Measurements from ENCODE around the gene TMEM97. TPM values are rescaled to one million over a fixed set of nuclear protein-coding genes. Genes with fewer than 3 reads are reported as not detected.

The TMEM97 gene
- 77.3 and 77.8 TPM in 2 replicates for total RNA-seq

GRCh38 chr17:28318759-28319597 is at the start of gene TMEM97:
Gene TMEM97 (plus strand): TSS chr17:28319200. CDS start chr17:28319240, 40 bp downstream.

DNA sequence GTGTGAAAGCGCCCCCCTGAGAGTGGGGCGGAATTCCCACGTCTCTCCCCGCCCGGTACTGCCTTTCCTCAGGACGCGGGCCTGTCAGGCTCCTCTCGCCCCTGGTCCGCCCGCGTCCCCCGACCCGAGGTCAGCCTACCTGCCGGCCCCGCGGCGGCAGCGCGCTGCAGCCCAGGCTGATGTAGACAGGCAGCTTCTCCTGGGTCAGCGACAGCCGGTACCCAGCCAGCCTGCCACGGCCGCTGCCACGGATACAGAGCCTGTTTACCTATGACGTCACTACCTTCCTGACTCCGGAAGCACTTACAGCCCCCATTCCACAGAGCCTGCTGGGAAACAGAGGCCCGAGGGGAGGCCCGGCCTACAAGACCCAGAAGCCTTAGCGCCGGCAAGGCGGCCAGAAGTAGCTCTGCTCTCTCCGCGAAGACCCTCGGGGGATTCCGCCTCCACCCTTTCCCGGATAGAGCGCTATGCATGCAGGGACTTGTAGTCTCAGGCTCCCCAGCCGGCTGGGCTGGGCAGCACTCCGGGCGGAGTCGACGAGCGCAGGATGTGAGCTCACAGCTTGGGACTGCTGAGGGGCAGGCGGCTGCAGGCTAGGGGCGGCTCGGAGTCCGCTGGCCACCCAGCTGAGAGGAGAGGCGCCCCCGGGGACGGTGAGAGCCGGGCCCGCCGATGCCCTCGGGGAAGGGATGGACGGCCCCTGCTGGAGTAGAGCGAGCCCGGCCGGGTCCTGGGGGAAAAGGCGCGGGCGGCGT is 16.4 kb downstream of the TMEM97 start, which contains the start of the genes IFT20 and TNFAIP1:
IFT20 (minus strand) TSS at position 272 of the 758 bp plus-strand sequence. CDS start 3,487 bp downstream, outside the sequence.
TNFAIP1 (plus strand) TSS at position 561 of the 758 bp plus-strand sequence. CDS start 3,761 bp downstream, outside the sequence.

DNA sequence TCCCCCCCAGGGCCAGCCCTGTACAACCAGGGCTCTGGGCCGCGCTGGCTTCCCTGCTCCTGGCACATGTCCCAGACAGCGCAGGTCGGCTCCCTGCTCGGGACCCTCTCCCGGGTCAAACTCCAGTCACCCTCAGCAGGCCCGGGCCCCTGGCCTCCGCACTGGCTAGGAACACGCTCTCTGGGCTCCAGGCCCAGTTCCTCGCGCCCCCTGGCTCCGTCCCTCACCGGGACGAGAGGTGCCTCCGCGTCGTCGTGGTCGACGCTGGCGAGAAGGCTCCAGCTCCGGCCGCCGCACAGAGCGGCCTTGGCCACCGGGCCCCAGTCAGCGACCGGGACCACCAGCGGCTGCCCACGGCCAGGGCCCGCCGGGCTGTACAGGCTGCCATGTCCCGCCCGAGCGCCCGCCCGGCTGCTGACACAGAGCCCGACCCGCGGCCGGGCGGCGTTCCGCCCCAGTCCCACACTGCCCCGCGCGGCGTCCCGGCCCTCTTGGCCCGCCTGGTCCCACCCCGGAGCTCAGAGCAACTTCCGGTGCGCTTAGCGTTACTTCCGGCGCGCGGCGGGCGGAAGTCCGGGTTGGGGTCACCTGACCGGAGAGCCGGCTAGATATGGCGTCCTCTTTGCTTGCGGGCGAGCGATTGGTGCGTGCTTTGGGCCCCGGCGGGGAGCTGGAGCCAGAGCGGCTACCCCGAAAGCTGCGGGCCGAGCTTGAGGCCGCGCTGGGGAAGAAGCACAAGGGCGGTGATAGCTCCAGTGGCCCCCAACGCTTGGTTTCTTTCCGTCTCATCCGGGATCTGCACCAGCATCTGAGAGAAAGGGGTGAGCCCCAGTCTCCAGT is 38.3 kb downstream of the TMEM97 start, which contains the start of gene POLDIP2:
POLDIP2 (minus strand) TSS at position 467 of the 840 bp plus-strand sequence; CDS start at position 388, 79 bp downstream.

DNA sequence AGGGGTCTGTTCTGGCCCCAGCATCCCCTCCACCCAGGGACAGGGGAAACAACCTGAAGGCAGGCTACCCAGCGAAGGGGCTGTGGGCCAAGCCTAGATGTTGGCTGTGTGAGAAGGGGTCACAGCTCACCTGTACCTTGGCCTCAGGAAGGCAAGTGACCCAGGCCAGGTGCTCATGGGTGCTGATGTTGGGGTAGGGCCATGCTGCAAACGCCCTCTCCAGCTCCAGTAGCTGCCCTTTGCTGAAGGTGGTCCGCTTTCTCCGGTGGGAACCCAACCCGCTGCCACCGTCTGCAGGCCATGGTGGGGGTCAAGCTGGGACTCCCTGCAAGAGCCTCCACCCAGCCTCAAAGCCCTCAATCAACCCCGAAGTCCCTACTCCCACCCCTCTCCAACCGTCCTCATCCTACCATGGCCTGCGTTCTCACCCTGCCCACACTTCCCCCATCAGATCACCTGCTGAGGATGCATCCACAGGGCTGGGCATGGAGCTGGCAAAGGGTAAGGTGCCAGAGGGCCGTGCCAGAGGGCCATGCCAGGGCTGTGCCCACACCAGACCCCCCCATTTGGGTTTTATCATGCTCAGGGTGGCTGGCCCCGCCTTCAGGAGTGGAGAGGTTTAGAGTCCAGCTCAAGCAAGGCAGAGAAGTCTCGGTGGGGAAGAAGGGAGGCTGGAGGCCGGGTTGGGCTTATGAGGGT is 45.8 kb downstream of the TMEM97 start, which contains the start of gene SEBOX:
SEBOX (minus strand) TSS at position 535 of the 699 bp plus-strand sequence; CDS start at position 487, 48 bp downstream.

GRCh38 chr17:28370035-28370743 is 51.2 kb downstream of the TMEM97 start, which contains the start of gene VTN:
Gene VTN (minus strand): TSS chr17:28370307. CDS start chr17:28370203, 104 bp downstream.

DNA sequence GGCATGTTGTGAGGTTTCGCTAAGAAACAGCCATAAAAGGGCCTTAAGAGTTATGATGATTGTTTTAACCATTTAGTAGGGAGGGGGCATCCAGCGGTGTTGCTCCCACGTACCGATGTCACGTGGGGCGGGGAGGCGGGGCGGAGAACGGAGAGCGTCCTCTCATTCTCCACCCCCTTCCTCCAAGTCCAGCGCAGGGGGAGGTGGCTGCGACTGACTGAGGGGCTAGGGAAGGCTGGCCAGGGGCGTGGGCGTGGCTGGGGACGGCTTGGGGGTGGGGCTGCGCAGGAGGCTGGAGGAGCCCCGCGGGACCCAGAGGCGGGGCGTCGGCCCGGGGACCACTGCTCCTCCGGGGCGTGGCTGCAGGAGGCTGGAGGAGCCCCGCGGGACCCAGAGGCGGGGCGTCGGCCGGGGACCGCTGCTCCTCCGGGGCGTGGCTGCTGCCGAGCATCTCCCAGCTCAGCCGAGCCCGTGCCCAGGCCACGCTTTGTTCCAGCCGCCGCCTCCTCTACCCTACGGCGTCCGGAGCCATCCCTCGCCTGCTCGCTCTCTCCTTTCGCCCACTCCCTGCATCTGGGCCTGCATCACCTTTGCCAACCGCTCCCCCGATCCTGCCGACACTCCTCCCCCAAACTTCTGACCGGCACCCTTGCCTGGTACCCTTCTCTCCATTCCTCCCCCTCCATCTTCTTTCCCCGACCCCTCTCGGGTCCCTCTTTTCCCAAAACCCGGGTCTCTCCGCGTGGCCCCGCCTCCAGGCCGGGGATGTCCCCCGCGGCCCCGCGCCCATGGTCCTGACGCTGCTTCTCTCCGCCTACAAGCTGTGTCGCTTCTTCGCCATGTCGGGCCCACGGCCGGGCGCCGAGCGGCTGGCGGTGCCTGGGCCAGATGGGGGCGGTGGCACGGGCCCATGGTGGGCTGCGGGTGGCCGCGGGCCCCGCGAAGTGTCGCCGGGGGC is 52.5 kb downstream of the TMEM97 start, which contains the start of gene SARM1:
SARM1 (plus strand) TSS at position 450 of the 958 bp plus-strand sequence; CDS start at position 789, 339 bp downstream.

Other genes starting within 250 kb of the TMEM97 start
- gene IFT20, start 16.3 kb downstream of the TMEM97 start, total RNA-seq, result 34.1 and 34.3 TPM in 2 replicates
- gene TNFAIP1, start 16.6 kb downstream of the TMEM97 start, total RNA-seq, result 27.7 and 29.4 TPM in 2 replicates
- gene POLDIP2, start 38.3 kb downstream of the TMEM97 start, total RNA-seq, result 137 and 149 TPM in 2 replicates
- gene SEBOX, start 46.0 kb downstream of the TMEM97 start, total RNA-seq, result not detected in 2 replicates
- gene VTN, start 51.1 kb downstream of the TMEM97 start, total RNA-seq, result under 0.01 TPM in 1 of 2 replicates, not detected in the other
- gene SARM1, start 52.5 kb downstream of the TMEM97 start, total RNA-seq, result 5.2 and 9.1 TPM in 2 replicates
- gene SLC46A1, start 87.0 kb downstream of the TMEM97 start, total RNA-seq, result 2.4 and 2.7 TPM in 2 replicates
- not detected in 2 replicates for gene SLC13A2, start 154.4 kb downstream of the TMEM97 start, total RNA-seq
- not detected in 2 replicates for gene FOXN1, start 187.1 kb downstream of the TMEM97 start, total RNA-seq
- gene UNC119, start 233.4 kb downstream of the TMEM97 start, total RNA-seq, result 21.0 and 24.8 TPM in 2 replicates

Measured in bronchus fibroblast of lung (primary cell).